Neutrophil (primary cell): ENCODE data around the gene TNNC2.

Experiments
- H3K27ac ChIP-seq: fragments of 200-600 bp; sonication (generic); 2 replicates; pipeline ENCODE4 v1.5.1; 2016; ENCODE audit warnings: mild to moderate bottlenecking, moderate library complexity
- H3K27me3 ChIP-seq: fragments of 200-600 bp; sonication (generic); 2 replicates; pipeline ENCODE4 v1.6.0; 2016; ENCODE audit warnings: mild to moderate bottlenecking
- H3K36me3 ChIP-seq: fragments of 200-600 bp; sonication (generic); 2 replicates; pipeline ENCODE4 v1.5.1; 2017
- H3K4me1 ChIP-seq, 2 experiments: fragments of 200-600 bp in 1 of 2; sonication (generic) in 1 of 2; 1 replicate in 1 of 2; 2 replicates in 1 of 2; pipeline versions ENCODE4 v1.5.1 to v1.6.1; 2013 to 2016; ENCODE audit warnings: low read depth in 1 of 2, low read length in 1 of 2, mild to moderate bottlenecking in 1 of 2, moderate library complexity in 1 of 2; ENCODE audit not compliant: control insufficient read depth in 1 of 2, insufficient read depth in 1 of 2
- H3K4me3 ChIP-seq, 2 experiments: fragments of 200-600 bp in 1 of 2; sonication (generic) in 1 of 2; 1 replicate in 1 of 2; 2 replicates in 1 of 2; pipeline ENCODE4 v1.5.1; 2013 to 2016; ENCODE audit warnings: low read depth in 1 of 2, low read length in 1 of 2, mild to moderate bottlenecking in 1 of 2, moderate library complexity in 1 of 2
- H3K9me3 ChIP-seq: fragments of 200-600 bp; sonication (generic); 2 replicates; pipeline ENCODE4 v1.5.1; 2016
- CTCF ChIP-seq: fragments of 200-600 bp; sonication (generic); IDR thresholded peaks from 2 replicates; pipeline ENCODE4 v1.5.1; 2016; ENCODE audit warnings: antibody characterized with exemption

TNNC2 gene

DNA sequence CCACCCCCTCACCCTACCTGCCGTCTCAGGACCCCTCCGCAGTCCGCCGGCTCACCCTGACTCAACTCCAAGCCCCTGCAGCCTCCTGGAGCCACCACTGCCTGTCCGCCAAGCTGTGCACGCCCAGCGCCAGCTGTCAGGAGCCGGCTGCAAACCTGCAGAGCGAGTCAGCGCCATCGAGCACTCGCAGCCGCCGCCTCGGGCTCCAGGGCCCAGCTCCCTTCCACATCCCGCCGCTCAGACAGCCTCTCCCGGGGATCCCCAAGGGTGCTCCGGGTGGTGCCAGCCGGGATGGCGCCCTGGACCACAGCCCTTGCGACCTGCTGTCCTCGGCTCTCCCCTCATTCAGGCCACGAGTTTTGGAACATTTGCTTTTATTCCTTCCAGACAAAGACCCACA, 4.3 kb downstream of the TNNC2 start:
- Histone ChIP-seq H3K4me1 (peaks cover 7 to 18% of the 10 kb centered on the region in 2 experiments), H3K9me3 (no peaks in the 10 kb centered on the region), H3K4me3 (no peak overlapping the region), H3K27ac (no peak overlapping the region), H3K36me3 (no peaks in the 10 kb centered on the region), H3K27me3 (peaks cover 44% of the 10 kb centered on the region)
- TF ChIP-seq CTCF = no peak

DNA sequence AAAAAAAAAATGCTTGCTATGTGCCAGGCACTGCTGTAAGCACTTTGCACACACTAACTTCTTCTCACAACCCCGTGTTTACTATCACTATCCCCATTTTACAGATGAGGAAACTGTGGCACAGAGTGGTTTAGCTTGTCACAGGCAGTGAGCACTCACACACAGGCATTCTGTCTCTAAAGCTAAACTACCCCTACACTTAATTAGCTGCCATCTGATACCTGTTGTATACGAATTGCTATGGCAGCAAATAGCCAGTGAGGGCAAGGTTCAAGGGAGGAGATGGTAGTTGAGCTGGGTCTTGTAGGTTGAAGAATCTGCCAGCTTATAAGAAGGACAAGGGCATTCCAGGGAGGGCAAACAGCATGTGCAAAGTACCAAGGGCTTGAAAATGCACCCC, 5.2 kb downstream of the TNNC2 start:
- Histone ChIP-seq H3K4me3 (no peak overlapping the region), H3K36me3 (peaks cover 4% of the 10 kb centered on the region)

GRCh38 chr20:45819466-45819865, 7.6 kb downstream of the TNNC2 start:
- no peak for TF ChIP-seq CTCF
- Histone ChIP-seq H3K27ac (no peak overlapping the region), H3K9me3 (no peaks in the 10 kb centered on the region), H3K4me1 (peaks cover 7 to 17% of the 10 kb centered on the region in 2 experiments), H3K27me3 (peaks cover 31% of the 10 kb centered on the region), H3K4me3 (no peak overlapping the region), H3K36me3 (peaks cover 23% of the 10 kb centered on the region)

More for the DNA sequence above, 5.2 kb downstream of the TNNC2 start:
- TF ChIP-seq CTCF = no peak
- no peaks in the 10 kb centered on the region for H3K9me3 ChIP-seq
- H3K27me3 ChIP-seq = peaks cover 44% of the 10 kb centered on the region
- H3K4me1 ChIP-seq = peaks cover 7 to 18% of the 10 kb centered on the region in 2 experiments
- no peak overlapping the region for H3K27ac ChIP-seq

DNA sequence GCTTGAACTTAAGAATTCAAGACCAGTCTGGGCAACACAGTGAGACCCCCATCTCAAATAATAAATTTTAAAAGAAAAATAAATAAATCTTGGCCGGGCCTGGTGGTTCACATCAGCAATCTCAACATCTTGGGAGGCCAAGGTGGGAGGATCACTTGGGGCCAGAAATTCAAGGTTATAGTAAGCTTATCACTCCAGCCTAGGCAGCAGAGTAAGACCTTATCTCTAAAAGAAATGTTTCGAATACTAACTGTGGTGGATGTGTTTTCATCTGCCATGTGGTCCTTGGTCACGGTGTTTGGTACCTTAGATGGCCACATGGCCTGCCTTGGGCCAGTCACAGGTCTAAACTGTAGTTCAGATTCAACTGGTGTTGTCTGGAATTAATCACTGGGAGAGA, 8.9 kb downstream of the TNNC2 start:
- Histone ChIP-seq H3K36me3 (peaks cover 23% of the 10 kb centered on the region), H3K4me3 (no peak overlapping the region), H3K9me3 (no peaks in the 10 kb centered on the region), H3K4me1 (peaks cover 3 to 10% of the 10 kb centered on the region in 2 experiments), H3K27me3 (peaks cover 19% of the 10 kb centered on the region), H3K27ac (no peak overlapping the region)
- no peak for TF ChIP-seq CTCF

DNA sequence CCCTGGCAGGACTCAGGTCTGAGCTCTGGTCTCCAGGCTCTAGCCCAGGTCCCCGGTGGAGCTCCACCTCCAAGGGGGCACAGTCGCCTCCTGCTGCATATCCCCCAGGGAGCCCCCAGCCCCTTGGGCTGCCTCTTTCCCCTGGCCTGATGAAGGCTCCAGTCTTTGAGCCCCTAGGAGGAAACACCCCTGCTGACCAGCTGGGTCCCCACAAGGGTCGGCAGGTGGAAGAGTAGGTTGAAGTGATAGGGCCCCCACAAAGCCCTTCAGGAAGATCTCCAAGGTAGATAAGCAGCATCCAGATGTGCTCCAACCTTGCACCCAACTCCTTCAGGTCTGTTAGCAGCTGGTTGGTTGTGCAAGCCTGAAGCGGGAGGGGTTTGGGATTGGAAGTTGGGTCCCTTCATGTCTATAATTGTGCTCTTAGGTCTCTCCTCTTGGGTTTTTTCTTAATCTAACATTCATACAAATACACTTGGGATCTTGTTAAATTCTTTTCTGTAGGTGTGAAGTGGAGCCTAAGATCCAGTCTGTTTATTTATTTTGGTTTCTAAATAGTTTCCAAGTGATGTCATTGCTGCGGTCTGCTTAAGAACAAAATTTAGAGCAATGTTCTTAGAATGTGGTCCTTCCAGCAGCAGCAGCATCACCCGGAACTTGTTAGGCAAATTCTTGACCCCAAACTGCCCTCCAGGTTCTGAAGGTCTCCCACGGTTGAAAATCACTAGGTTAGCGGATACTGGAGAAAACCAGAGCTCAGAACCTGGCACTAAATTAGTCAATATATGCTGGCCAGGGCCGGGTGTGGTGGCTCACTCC, 9.5 kb downstream of the TNNC2 start:
- Histone ChIP-seq H3K4me3 (no peak overlapping the region), H3K36me3 (peaks cover 23% of the 10 kb centered on the region), H3K27me3 (peaks cover 13% of the 10 kb centered on the region), H3K27ac (no peak overlapping the region), H3K4me1 (peaks cover 10% of the 10 kb centered on the region in 2 experiments), H3K9me3 (no peaks in the 10 kb centered on the region)
- no peak for TF ChIP-seq CTCF
